SK-N-SH (cell line): ENCODE results near the gene FSTL5. TPM values are rescaled to one million over a fixed set of nuclear protein-coding genes. Genes with fewer than 3 reads are reported as not detected.

Experiments
- CTCF ChIA-PET: fragments of 300-600, 350-600 bp; formaldehyde crosslinking; extraction: SDS; loops from one replicate; lab custom pipeline; 2021; lab: Yijun Ruan, JAX
- POLR2A ChIA-PET: fragments of 350-600 bp; sonication (Branson Sonifier 250); formaldehyde crosslinking; extraction: SDS; loops from one replicate; lab custom pipeline; 2020; ENCODE audit warnings: antibody characterized with exemption, inconsistent platforms; lab: Yijun Ruan, JAX
- DNase-seq: peaks from one replicate; pipeline ENCODE4 v3.0.0; 2012
- H2AFZ ChIP-seq: fragments of 200-600 bp; sonication (generic); 2 replicates; pipeline ENCODE4 v1.8.1; 2016; ENCODE audit warnings: antibody characterized with exemption, mild to moderate bottlenecking, low read depth
- H3F3A ChIP-seq: fragments of 200-600 bp; sonication (generic); replicated peaks from 2 replicates; pipeline ENCODE3; 2016; ENCODE audit warnings: antibody characterized with exemption, mild to moderate bottlenecking; ENCODE audit not compliant: insufficient read depth
- H3K27ac ChIP-seq, 2 experiments: fragments of 200-500 bp in 1 of 2; fragments of 200-600 bp in 1 of 2; sonication (Bioruptor generic) in 1 of 2; sonication (generic), shearing (Covaris generic) in 1 of 2; 2 replicates each; pipeline versions ENCODE4 v1.5.1 to v1.6.1; 2014 to 2016; ENCODE audit warnings: low read depth in 2 of 2, inconsistent platforms in 1 of 2, low read length in 1 of 2, mild to moderate bottlenecking in 1 of 2, mixed read lengths in 1 of 2
- H3K27me3 ChIP-seq: fragments of 200-600 bp; sonication (generic), shearing (Covaris generic); 2 replicates; pipeline ENCODE4 v1.6.1; 2016; ENCODE audit warnings: mixed run types; ENCODE audit not compliant: insufficient read depth
- H3K36me3 ChIP-seq, 2 experiments: fragments of 200-500 bp in 1 of 2; fragments of 200-600 bp in 1 of 2; sonication (Bioruptor generic) in 1 of 2; sonication (generic) in 1 of 2; replicated peaks in 1 of 2; 2 replicates each; pipeline versions ENCODE3 to v1.5.1; 2014 to 2016; ENCODE audit warnings: low read length in 1 of 2, mild to moderate bottlenecking in 1 of 2; ENCODE audit not compliant: insufficient read depth in 2 of 2, control insufficient read depth in 1 of 2
- H3K4me1 ChIP-seq, 2 experiments: fragments of 200-500 bp in 1 of 2; fragments of 200-600 bp in 1 of 2; sonication (Bioruptor generic) in 1 of 2; sonication (generic), shearing (Covaris generic) in 1 of 2; 2 replicates each; pipeline versions ENCODE4 v1.5.1 to v1.6.1; 2014 to 2016; ENCODE audit warnings: low read depth in 1 of 2, low read length in 1 of 2, mixed run types in 1 of 2; ENCODE audit not compliant: insufficient read depth in 2 of 2, control insufficient read depth in 1 of 2
- H3K4me2 ChIP-seq: fragments of 200-600 bp; sonication (generic), shearing (Covaris generic); 2 replicates; pipeline ENCODE4 v1.6.1; 2017; ENCODE audit warnings: mixed run types
- H3K4me3 ChIP-seq, 2 experiments: fragments of 200-500 bp in 1 of 2; fragments of 200-600 bp in 1 of 2; sonication (Bioruptor generic) in 1 of 2; sonication (generic), shearing (Covaris generic) in 1 of 2; 2 replicates each; pipeline versions ENCODE4 v1.5.1 to v1.8.1; 2014 to 2016; ENCODE audit warnings: low read depth in 2 of 2, inconsistent platforms in 1 of 2, low read length in 1 of 2, mild to moderate bottlenecking in 1 of 2, mixed read lengths in 1 of 2, moderate library complexity in 1 of 2
- H3K79me2 ChIP-seq: fragments of 200-600 bp; sonication (generic); 2 replicates; pipeline ENCODE4 v1.8.1; 2017; ENCODE audit warnings: mild to moderate bottlenecking; ENCODE audit not compliant: insufficient read depth
- H3K9ac ChIP-seq: fragments of 200-600 bp; sonication (generic); 2 replicates; pipeline ENCODE4 v1.6.1; 2017; ENCODE audit warnings: mixed run types
- H3K9me2 ChIP-seq: fragments of 200-600 bp; sonication (generic); 2 replicates; pipeline ENCODE4 v1.6.1; 2017; ENCODE audit warnings: mixed run types
- H3K9me3 ChIP-seq: fragments of 200-600 bp; sonication (generic); 2 replicates; pipeline ENCODE4 v1.6.1; 2017; ENCODE audit warnings: mixed run types, mild to moderate bottlenecking, moderate library complexity
- H4K20me1 ChIP-seq: fragments of 200-600 bp; sonication (generic); 2 replicates; pipeline ENCODE4 v1.6.1; 2017; ENCODE audit warnings: mild to moderate bottlenecking, mixed run types; ENCODE audit not compliant: insufficient read depth
- CHD2 ChIP-seq: fragments of 150-350 bp; IDR thresholded peaks from 2 replicates; pipeline ENCODE4 v1.6.1; 2018; ENCODE audit warnings: low read length; ENCODE audit not compliant: partially characterized antibody
- ELF1 ChIP-seq: IDR thresholded peaks from 2 replicates; pipeline ENCODE4 v1.4.0; 2012
- EP300 ChIP-seq, 2 experiments: IDR thresholded peaks; 2 replicates each; pipeline versions ENCODE4 v1.4.0 to v1.6.1; 2012; ENCODE audit warnings: borderline replicate concordance in 1 of 2, low read depth in 1 of 2, low read length in 1 of 2
- FOXM1 ChIP-seq: IDR thresholded peaks from 2 replicates; pipeline ENCODE4 v1.4.0; 2012; ENCODE audit warnings: low read depth, mild to moderate bottlenecking
- GATA2 ChIP-seq: sonication (generic); formaldehyde crosslinking; IDR thresholded peaks from 2 replicates; pipeline ENCODE4 v1.5.0; 2020; ENCODE audit warnings: mild to moderate bottlenecking, missing genetic modification reagents
- MEF2A ChIP-seq: IDR thresholded peaks from 2 replicates; pipeline ENCODE4 v1.4.0; 2012; ENCODE audit warnings: low read depth, borderline replicate concordance
- NFIC ChIP-seq: IDR thresholded peaks from 2 replicates; pipeline ENCODE4 v1.4.0; 2012; ENCODE audit warnings: borderline replicate concordance
- NRF1 ChIP-seq: IDR thresholded peaks from 2 replicates; pipeline ENCODE4 v1.6.1; 2012; ENCODE audit warnings: low read depth, mild to moderate bottlenecking, low read length
- POLR2AphosphoS5 ChIP-seq: IDR thresholded peaks from 2 replicates; pipeline ENCODE4 v1.6.1; 2012; ENCODE audit warnings: low read depth, low read length
- RCOR1 ChIP-seq: fragments of 150-350 bp; IDR thresholded peaks from 2 replicates; pipeline ENCODE4 v1.6.1; 2017; ENCODE audit warnings: antibody characterized with exemption, low read length
- RFX5 ChIP-seq: IDR thresholded peaks from 2 replicates; pipeline ENCODE4 v1.6.1; 2012; ENCODE audit warnings: mild to moderate bottlenecking, improper control_type of control experiment, low read length
- SIN3A ChIP-seq: IDR thresholded peaks from 2 replicates; pipeline ENCODE4 v1.6.1; 2012; ENCODE audit warnings: low read depth, mild to moderate bottlenecking, low read length, moderate library complexity, borderline replicate concordance
- TCF12 ChIP-seq: IDR thresholded peaks from 2 replicates; pipeline ENCODE4 v1.4.0; 2012
- TEAD4 ChIP-seq: IDR thresholded peaks from 2 replicates; pipeline ENCODE4 v1.4.0; 2012; ENCODE audit warnings: mild to moderate bottlenecking, borderline replicate concordance; ENCODE audit not compliant: insufficient read depth
- YY1 ChIP-seq: IDR thresholded peaks from 2 replicates; pipeline ENCODE4 v1.4.0; 2012; ENCODE audit warnings: low read depth, mild to moderate bottlenecking
- WGBS: methylation state at CpG from one replicate; pipeline ENCODE4 v1.1.6; 2017; ENCODE audit warnings: low lambda C conversion rate; 5-methylcytosine and 5-hydroxymethylcytosine counted together
- polyA plus RNA-seq, 3 experiments: library from polyadenylated mRNA; depleted of rRNA; stranded (reverse); fragments of >200 nt; gene quantifications; 2 replicates each; pipeline ENCODE4 v1.2.3, GENCODE V29; 2012
- TF ChIP-seq, protein P1 (sequence below): fragments of 150-350 bp; IDR thresholded peaks from 2 replicates; pipeline ENCODE4 v1.6.1; 2016; ENCODE audit warnings: mild to moderate bottlenecking, low read depth, low read length
- TF ChIP-seq, protein P2 (sequence below): IDR thresholded peaks from 2 replicates; pipeline ENCODE4 v1.4.0; 2012; ENCODE audit warnings: low read depth, borderline replicate concordance

Gene FSTL5
- polyA plus RNA-seq, 1 of the 3 experiments (the other 2 are of a cell fraction), result 0.07 TPM

DNA sequence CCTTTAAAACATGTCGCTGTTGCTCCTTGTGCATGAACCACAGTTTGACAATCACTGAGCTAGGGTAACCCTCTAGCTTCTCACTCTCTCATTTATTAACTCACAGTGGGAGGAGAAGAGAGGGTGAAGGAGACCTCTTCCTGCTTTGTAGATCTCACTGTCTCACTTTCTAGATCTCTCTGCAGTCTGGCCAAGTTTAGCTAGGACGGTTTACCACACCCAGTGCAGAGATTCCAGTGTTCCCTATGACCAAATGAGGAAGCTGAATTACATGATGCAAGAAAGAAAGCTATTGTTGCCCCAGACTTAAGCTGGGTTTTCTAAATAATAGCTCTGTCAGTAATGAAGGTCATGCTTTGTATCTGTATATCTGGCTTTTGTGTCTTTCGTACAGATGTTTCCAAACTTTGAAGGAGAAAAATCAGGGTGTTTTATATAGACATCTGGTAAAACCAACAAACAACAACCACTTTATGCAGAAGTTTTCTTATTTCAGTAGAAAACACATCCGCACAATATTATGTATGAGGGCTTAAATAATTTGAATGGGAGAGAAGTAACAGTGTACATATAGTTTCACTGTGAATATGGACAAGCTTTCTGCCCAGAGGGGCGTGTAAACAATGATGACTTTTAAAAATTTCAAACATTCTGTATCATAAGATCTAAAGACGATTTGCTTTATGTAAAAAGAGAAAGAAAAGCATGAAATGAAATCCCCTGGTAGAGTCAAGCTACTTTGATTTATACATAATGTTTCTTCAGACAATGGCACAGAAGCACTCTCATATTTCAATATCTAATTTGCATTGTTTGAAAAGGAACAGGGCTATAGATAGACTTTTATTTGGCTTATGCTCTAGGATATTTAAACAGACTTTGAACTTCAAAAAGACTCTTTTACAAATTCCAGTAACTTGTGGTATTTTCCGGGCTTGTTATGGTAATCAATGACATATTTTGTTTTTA, 582.3 kb downstream of the FSTL5 start:
- DNase-seq, result no peak
- H3K9me3 ChIP-seq, result no peaks in the 10 kb centered on the region
- no peak overlapping the region for H3K4me2 ChIP-seq
- no peak overlapping the region for H3K9ac ChIP-seq
- H3K4me3 ChIP-seq, result no peak overlapping the region
- no peak overlapping the region for H3K27ac ChIP-seq
- H2AFZ ChIP-seq, result no peak overlapping the region
- H3K4me1 ChIP-seq, result no peaks in the 10 kb centered on the region; a peak in 1 of 4 replicates
- 79% methylated on average over 7 of the region's 7 CpGs for WGBS
- no peaks in the 10 kb centered on the region for H4K20me1 ChIP-seq
- no peak for TF ChIP-seq EP300 (IDR thresholded peaks at IDR 0.05; ENCODE audit: borderline replicate concordance in 1 of 2, low read depth in 1 of 2, low read length in 1 of 2)
- TF ChIP-seq ELF1, result no peak
- no peak for TF ChIP-seq RCOR1
- no peak for TF ChIP-seq TCF12
- no peak for TF ChIP-seq NFIC
- TF ChIP-seq CHD2, result no peak
- no peak for TF ChIP-seq GATA2 (CRISPR knock-in tag)
- TF ChIP-seq YY1, result no peak
- TF ChIP-seq MEF2A, result no peak
- TF ChIP-seq, protein P1, sequence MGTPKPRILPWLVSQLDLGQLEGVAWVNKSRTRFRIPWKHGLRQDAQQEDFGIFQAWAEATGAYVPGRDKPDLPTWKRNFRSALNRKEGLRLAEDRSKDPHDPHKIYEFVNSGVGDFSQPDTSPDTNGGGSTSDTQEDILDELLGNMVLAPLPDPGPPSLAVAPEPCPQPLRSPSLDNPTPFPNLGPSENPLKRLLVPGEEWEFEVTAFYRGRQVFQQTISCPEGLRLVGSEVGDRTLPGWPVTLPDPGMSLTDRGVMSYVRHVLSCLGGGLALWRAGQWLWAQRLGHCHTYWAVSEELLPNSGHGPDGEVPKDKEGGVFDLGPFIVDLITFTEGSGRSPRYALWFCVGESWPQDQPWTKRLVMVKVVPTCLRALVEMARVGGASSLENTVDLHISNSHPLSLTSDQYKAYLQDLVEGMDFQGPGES, result no peak
- TF ChIP-seq, protein P2, sequence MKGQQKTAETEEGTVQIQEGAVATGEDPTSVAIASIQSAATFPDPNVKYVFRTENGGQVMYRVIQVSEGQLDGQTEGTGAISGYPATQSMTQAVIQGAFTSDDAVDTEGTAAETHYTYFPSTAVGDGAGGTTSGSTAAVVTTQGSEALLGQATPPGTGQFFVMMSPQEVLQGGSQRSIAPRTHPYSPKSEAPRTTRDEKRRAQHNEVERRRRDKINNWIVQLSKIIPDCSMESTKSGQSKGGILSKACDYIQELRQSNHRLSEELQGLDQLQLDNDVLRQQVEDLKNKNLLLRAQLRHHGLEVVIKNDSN, result no peak
- no peak for TF ChIP-seq SIN3A
- no peak for TF ChIP-seq POLR2AphosphoS5
- TF ChIP-seq TEAD4, result no peak
- TF ChIP-seq NRF1, result no peak
- TF ChIP-seq FOXM1, result no peak
- no peak for TF ChIP-seq RFX5
- peaks cover 11% of the 10 kb centered on the region for H3F3A ChIP-seq
- CTCF ChIA-PET, result interaction anchor here (0.9 to 1.0 kb wide), 2 partner anchors 18 to 583 kb away, joined by 3 to 4 read pairs; partner anchors contain the start of gene FSTL5
- POLR2A ChIA-PET, result no interaction called here
- H3K79me2 ChIP-seq, result no peaks in the 10 kb centered on the region
- H3K27me3 ChIP-seq, result no peaks in the 10 kb centered on the region
- no peaks in the 10 kb centered on the region; the same call in 1 of the 2 replicates for H3K9me2 ChIP-seq
- H3K36me3 ChIP-seq, result no peaks in the 10 kb centered on the region
